BE2C (cell line): Measurements from ENCODE around the gene FUOM.

ENCODE experiments used
- DNase-seq: peaks from one replicate; pipeline ENCODE4 v3.0.0-alpha.2; 2020
- H3K27me3 ChIP-seq: fragments of 250-450 bp; sonication (Bioruptor Pico); 2 replicates; pipeline ENCODE4 v1.5.1; 2020; ENCODE audit warnings: mild to moderate bottlenecking
- H3K36me3 ChIP-seq: fragments of 250-450 bp; sonication (Bioruptor Pico); 2 replicates; pipeline ENCODE4 v1.5.1; 2020; ENCODE audit warnings: mild to moderate bottlenecking
- H3K4me1 ChIP-seq: fragments of 250-450 bp; sonication (Bioruptor Pico); 2 replicates; pipeline ENCODE4 v1.5.1; 2020
- H3K4me3 ChIP-seq: 2 replicates; pipeline ENCODE4 v1.5.1; 2011; ENCODE audit warnings: low read depth, low read length
- H3K9me3 ChIP-seq: fragments of 250-450 bp; sonication (Bioruptor Pico); 2 replicates; pipeline ENCODE4 v1.5.1; 2020
- CTCF ChIP-seq: IDR thresholded peaks from 2 replicates; pipeline ENCODE4 v1.5.1; 2012; ENCODE audit warnings: mild to moderate bottlenecking, low read depth, low read length

FUOM gene

GRCh38 chr10:133351408-133352318 lies 6.2 kb downstream of the FUOM start:
- no peak for DNase-seq
- H3K36me3 ChIP-seq, result no peaks in the 10 kb centered on the region
- TF ChIP-seq CTCF, result no peak
- no peak overlapping the region for H3K4me3 ChIP-seq
- H3K9me3 ChIP-seq, result no peaks in the 10 kb centered on the region
- no peaks in the 10 kb centered on the region; the same call in 1 of the 2 replicates for H3K4me1 ChIP-seq
- H3K27me3 ChIP-seq, result no peaks in the 10 kb centered on the region

- TF ChIP-seq CTCF, result no peak
- DNase-seq, result no peak
- no peaks in the 10 kb centered on the region; the same call in 1 of the 2 replicates for H3K4me1 ChIP-seq
Observed at GRCh38 chr10:133350950-133351329, 6.9 kb downstream of the FUOM start.

GRCh38 chr10:133350283-133350949 lies 7.4 kb downstream of the FUOM start:
- TF ChIP-seq CTCF, result no peak
- DNase-seq, result no peak
- H3K27me3 ChIP-seq, result no peaks in the 10 kb centered on the region
- no peaks in the 10 kb centered on the region for H3K36me3 ChIP-seq
- no peak overlapping the region for H3K4me3 ChIP-seq
- H3K4me1 ChIP-seq, result no peaks in the 10 kb centered on the region; the same call in 1 of the 2 replicates
- no peaks in the 10 kb centered on the region for H3K9me3 ChIP-seq

More at GRCh38 chr10:133350950-133351329, 6.9 kb downstream of the FUOM start:
- Histone ChIP-seq H3K36me3 (no peaks in the 10 kb centered on the region), H3K4me3 (no peak overlapping the region), H3K27me3 (no peaks in the 10 kb centered on the region), H3K9me3 (no peaks in the 10 kb centered on the region)

DNA sequence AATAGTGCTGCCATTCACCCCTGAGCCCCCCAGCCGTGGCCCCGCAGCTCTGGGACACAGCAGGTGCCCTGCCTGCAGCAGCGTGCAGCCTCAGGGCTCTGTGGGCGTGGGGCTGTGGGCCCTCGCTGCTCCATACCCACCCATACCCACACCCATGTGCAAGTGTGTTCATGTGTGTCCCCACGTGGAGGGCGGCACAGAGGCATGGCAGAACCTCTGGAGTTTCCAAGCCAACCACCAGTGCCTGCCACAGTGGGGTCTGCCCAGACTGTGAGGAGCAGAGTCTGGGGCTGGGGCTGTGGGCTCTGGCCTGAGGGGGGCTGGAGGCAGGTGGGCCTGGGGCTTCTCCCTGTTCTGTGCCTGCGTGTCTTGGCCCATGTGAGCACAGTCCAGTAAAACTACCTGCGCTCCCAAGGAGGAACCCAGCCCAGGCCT lies 8.2 kb downstream of the FUOM start:
- Histone ChIP-seq H3K4me1 (no peaks in the 10 kb centered on the region; the same call in 1 of the 2 replicates), H3K9me3 (no peaks in the 10 kb centered on the region), H3K4me3 (no peak overlapping the region), H3K27me3 (no peaks in the 10 kb centered on the region; the same call in 1 of the 2 replicates), H3K36me3 (no peaks in the 10 kb centered on the region)
- no peak for TF ChIP-seq CTCF
- no peak for DNase-seq

- no peaks in the 10 kb centered on the region; the same call in 1 of the 2 replicates for H3K4me1 ChIP-seq
- H3K4me3 ChIP-seq, result no peak overlapping the region
- H3K36me3 ChIP-seq, result no peaks in the 10 kb centered on the region
- H3K27me3 ChIP-seq, result no peaks in the 10 kb centered on the region; the same call in 1 of the 2 replicates
- no peaks in the 10 kb centered on the region for H3K9me3 ChIP-seq
- no peak for DNase-seq
- no peak for TF ChIP-seq CTCF
Observed at GRCh38 chr10:133349160-133349568, 8.7 kb downstream of the FUOM start.
